Natural killer cell (primary cell): ENCODE data around the gene SCGB1D4. TPM values are rescaled to one million over a fixed set of nuclear protein-coding genes. Genes with fewer than 3 reads are reported as not detected.
"Not testable (repeated sequence)": the region's sequence is repeated elsewhere in the genome, so short reads cannot be mapped to it uniquely, and the experiment has no call there.

Experiments used
- ATAC-seq, 3 donors: fragments of 150-1000 bp in 2 of 3; fragments of 200-7000 bp in 1 of 3; cut with Tn5 transposase; 1 replicate in 1 of 3; 2 replicates in 2 of 3; pipeline ENCODE4 v1.10.0; 2021; ENCODE audit warnings: mild to moderate bottlenecking in 2 of 3, moderate library complexity in 2 of 3
- DNase-seq, 2 donors: peaks; one replicate each; pipeline versions ENCODE4 v3.0.0 to v3.0.0-alpha.2; 2013 to 2021; ENCODE audit warnings: mixed read lengths in 1 of 2
- H3K27ac ChIP-seq: one replicate; pipeline ENCODE4 v1.5.1; 2013; ENCODE audit warnings: mild to moderate bottlenecking, low read length
- H3K27me3 ChIP-seq: one replicate; pipeline ENCODE4 v1.6.1; 2013; ENCODE audit warnings: low read length; ENCODE audit not compliant: control insufficient read depth, insufficient read depth
- H3K36me3 ChIP-seq: one replicate; pipeline ENCODE4 v1.6.1; 2013; ENCODE audit warnings: low read length; ENCODE audit not compliant: control insufficient read depth, insufficient read depth
- H3K4me1 ChIP-seq: one replicate; pipeline ENCODE4 v1.6.1; 2013; ENCODE audit warnings: low read length; ENCODE audit not compliant: control insufficient read depth, insufficient read depth
- H3K4me3 ChIP-seq: one replicate; pipeline ENCODE4 v1.5.1; 2013; ENCODE audit warnings: low read length
- H3K9me3 ChIP-seq: one replicate; pipeline ENCODE4 v1.6.1; 2013; ENCODE audit warnings: low read length; ENCODE audit not compliant: control insufficient read depth, insufficient read depth
- H3K27ac Mint-ChIP-seq, 2 donors: one replicate each; pipeline ENCODE4 v1.8.0; 2022; ENCODE audit warnings: mild to moderate bottlenecking in 2 of 2, mixed read lengths in 2 of 2, moderate library complexity in 1 of 2
- H3K27me3 Mint-ChIP-seq, 2 donors: one replicate each; pipeline ENCODE4 v1.8.0; 2022; ENCODE audit warnings: low read depth in 2 of 2, mixed read lengths in 2 of 2
- H3K36me3 Mint-ChIP-seq: one replicate; pipeline ENCODE4 v1.8.0; 2022; ENCODE audit warnings: mixed read lengths
- H3K4me1 Mint-ChIP-seq, 2 donors: one replicate each; pipeline ENCODE4 v1.8.0; 2022; ENCODE audit warnings: mixed read lengths in 2 of 2
- H3K4me3 Mint-ChIP-seq: one replicate; pipeline ENCODE4 v1.8.0; 2022; ENCODE audit warnings: mild to moderate bottlenecking, moderate library complexity, mixed read lengths
- H3K9me3 Mint-ChIP-seq, 2 donors: one replicate each; pipeline ENCODE4 v1.8.0; 2022; ENCODE audit warnings: mixed read lengths in 2 of 2
- WGBS: methylation state at CpG from one replicate; pipeline ENCODE4 v1.1.7; 2013; ENCODE audit warnings: missing lambda C conversion rate; ENCODE audit not compliant: insufficient coverage; 5-methylcytosine and 5-hydroxymethylcytosine counted together
- intact Hi-C: fragments of 100-400 bp; cut with micrococcal nuclease; formaldehyde crosslinking; loops from one replicate; pipeline ENCODE4 v1.14.2; 2022
- total RNA-seq, 4 donors: library from RNA; stranded (reverse); fragments of 120-200 nt in 1 of 4; gene quantifications; one replicate each; pipeline versions ENCODE4 v1.2.3 to v1.2.4, GENCODE V29; 2013 to 2022
- TF ChIP-seq, protein P1 (sequence below): fragments of 200-600 bp; IDR thresholded peaks from one replicate; pipeline ENCODE4 v1.8.0; 2022; ENCODE audit warnings: antibody characterized with exemption

SCGB1D4 gene
- total RNA-seq, 3 donors from 2014 or later (not counting 1 experiment from before 2014, with no cell fraction given): not detected

GRCh38 chr11:62337303-62338181, 38.7 kb upstream of the SCGB1D4 start, which contains the start of gene ASRGL1:
Gene ASRGL1 (plus strand): TSS chr11:62337448. CDS start chr11:62337978, 530 bp downstream.
- intact Hi-C loops: no loop called here
- WGBS: under 1% methylated on average over 97 of the region's 98 CpGs
- Histone ChIP-seq H3K36me3 (no peaks in the 10 kb centered on the region), H3K27me3 (no peaks in the 10 kb centered on the region), H3K4me3 (peak within 1 kb of the TSS; percentile 58), H3K27ac (no peak within 1 kb of the TSS), H3K9me3 (no peaks in the 10 kb centered on the region), H3K4me1 (peaks cover 12% of the 10 kb centered on the region)
- ATAC-seq (peak; percentile 72 to 82 (median 82)), DNase-seq (peak; percentile 63 to 86)
- peaks cover 21 to 22% of the 10 kb centered on the region in 2 donors for H3K4me1 Mint-ChIP-seq
- H3K9me3 Mint-ChIP-seq: no peaks in the 10 kb centered on the region
- peak within 1 kb of the TSS; percentile 96 for H3K4me3 Mint-ChIP-seq
- peak within 1 kb of the TSS; percentile 53 to 83 for H3K27ac Mint-ChIP-seq
- H3K36me3 Mint-ChIP-seq: no peaks in the 10 kb centered on the region
- H3K27me3 Mint-ChIP-seq: peaks cover 11 to 31% of the 10 kb centered on the region in 2 donors
- TF ChIP-seq, protein P1, sequence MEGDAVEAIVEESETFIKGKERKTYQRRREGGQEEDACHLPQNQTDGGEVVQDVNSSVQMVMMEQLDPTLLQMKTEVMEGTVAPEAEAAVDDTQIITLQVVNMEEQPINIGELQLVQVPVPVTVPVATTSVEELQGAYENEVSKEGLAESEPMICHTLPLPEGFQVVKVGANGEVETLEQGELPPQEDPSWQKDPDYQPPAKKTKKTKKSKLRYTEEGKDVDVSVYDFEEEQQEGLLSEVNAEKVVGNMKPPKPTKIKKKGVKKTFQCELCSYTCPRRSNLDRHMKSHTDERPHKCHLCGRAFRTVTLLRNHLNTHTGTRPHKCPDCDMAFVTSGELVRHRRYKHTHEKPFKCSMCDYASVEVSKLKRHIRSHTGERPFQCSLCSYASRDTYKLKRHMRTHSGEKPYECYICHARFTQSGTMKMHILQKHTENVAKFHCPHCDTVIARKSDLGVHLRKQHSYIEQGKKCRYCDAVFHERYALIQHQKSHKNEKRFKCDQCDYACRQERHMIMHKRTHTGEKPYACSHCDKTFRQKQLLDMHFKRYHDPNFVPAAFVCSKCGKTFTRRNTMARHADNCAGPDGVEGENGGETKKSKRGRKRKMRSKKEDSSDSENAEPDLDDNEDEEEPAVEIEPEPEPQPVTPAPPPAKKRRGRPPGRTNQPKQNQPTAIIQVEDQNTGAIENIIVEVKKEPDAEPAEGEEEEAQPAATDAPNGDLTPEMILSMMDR: no peak

DNA sequence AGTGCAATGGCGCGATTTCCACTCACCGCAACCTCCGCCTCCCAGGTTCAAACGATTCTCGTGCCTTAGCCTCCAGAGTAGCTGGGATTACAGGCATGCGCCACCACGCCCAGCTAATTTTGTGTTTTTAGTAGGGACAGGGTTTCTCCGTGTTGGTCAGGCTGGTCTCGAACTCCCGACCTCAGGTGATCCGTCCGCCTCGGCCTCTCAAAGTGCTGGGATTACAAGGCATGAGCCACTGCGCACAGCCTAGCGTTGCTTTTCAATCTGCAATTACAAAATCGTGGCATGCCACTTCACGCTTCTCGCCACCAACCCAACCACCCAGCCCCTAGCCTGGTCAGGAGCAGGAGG, 38.1 kb upstream of the SCGB1D4 start:
- 65% methylated on average over 19 of the region's 19 CpGs for WGBS
- ATAC-seq: peak in 1 of 3 donors; percentile 3
- H3K36me3 Mint-ChIP-seq, H3K36me3 ChIP-seq, H3K9me3 ChIP-seq, intact Hi-C loops, H3K9me3 Mint-ChIP-seq, DNase-seq, H3K27ac ChIP-seq, H3K27me3 ChIP-seq: not testable (repeated sequence)
- peak overlapping the region; percentile 58 for H3K4me3 ChIP-seq
- Mint-ChIP-seq H3K4me1 (peaks cover 21 to 22% of the 10 kb centered on the region in 2 donors), H3K27me3 (peaks cover 11 to 31% of the 10 kb centered on the region in 2 donors), H3K4me3 (peak overlapping the region; percentile 96), H3K27ac (peak overlapping the region; percentile 53 to 83)
- H3K4me1 ChIP-seq: peaks cover 12% of the 10 kb centered on the region

GRCh38 chr11:62333768-62334167, 34.9 kb upstream of the SCGB1D4 start:
- no peak for DNase-seq
- H3K27me3 Mint-ChIP-seq: peaks cover 17 to 40% of the 10 kb centered on the region in 2 donors
- H3K4me3 Mint-ChIP-seq: no peak overlapping the region
- no peak overlapping the region for H3K27ac ChIP-seq
- no peaks in the 10 kb centered on the region for H3K9me3 ChIP-seq
- H3K27me3 ChIP-seq: no peaks in the 10 kb centered on the region
- TF ChIP-seq, protein P1: no peak
- no peak overlapping the region for H3K4me3 ChIP-seq
- no peaks in the 10 kb centered on the region for H3K9me3 Mint-ChIP-seq
- no peak overlapping the region for H3K27ac Mint-ChIP-seq
- WGBS: 87% methylated on average over 5 of the region's 5 CpGs
- H3K36me3 Mint-ChIP-seq: no peaks in the 10 kb centered on the region
- intact Hi-C loops: no loop called here
- H3K4me1 Mint-ChIP-seq: peaks cover 11 to 13% of the 10 kb centered on the region in 2 donors
- ATAC-seq: no peak
- peaks cover 12% of the 10 kb centered on the region for H3K4me1 ChIP-seq
- no peaks in the 10 kb centered on the region for H3K36me3 ChIP-seq

DNA sequence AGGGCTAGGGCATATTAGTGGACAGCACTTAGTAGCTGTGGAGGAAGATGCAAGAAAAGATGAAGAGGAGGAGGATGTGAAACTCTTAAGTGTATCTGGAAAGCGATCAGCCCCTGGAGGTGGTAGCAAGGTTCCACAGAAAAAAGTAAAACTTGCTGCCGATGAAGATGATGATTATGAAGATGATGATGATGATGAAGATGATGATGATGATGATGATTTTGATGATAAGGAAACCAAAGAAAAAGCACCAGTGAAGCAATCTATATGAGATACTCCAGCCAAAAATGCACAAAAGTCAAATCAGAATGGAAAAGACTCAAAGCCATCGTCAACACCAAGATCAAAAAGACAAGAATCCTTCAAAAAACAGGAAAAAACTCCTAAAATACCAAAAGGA, 32.4 kb upstream of the SCGB1D4 start:
- WGBS: 89% methylated on average over 3 of the region's 3 CpGs

GRCh38 chr11:62327541-62327940, 28.7 kb upstream of the SCGB1D4 start:
- 97% methylated on average over 14 of the region's 14 CpGs for WGBS
- not testable (repeated sequence) for ATAC-seq

More for the DNA sequence above, 32.4 kb upstream of the SCGB1D4 start:
- H3K4me1 ChIP-seq, H3K36me3 ChIP-seq, H3K4me1 Mint-ChIP-seq, H3K4me3 ChIP-seq, H3K4me3 Mint-ChIP-seq, H3K36me3 Mint-ChIP-seq, H3K9me3 Mint-ChIP-seq, ATAC-seq, DNase-seq, intact Hi-C loops, H3K27ac Mint-ChIP-seq, H3K27ac ChIP-seq, H3K9me3 ChIP-seq, H3K27me3 ChIP-seq: not testable (repeated sequence)
- peaks cover 17 to 29% of the 10 kb centered on the region in 2 donors for H3K27me3 Mint-ChIP-seq

DNA sequence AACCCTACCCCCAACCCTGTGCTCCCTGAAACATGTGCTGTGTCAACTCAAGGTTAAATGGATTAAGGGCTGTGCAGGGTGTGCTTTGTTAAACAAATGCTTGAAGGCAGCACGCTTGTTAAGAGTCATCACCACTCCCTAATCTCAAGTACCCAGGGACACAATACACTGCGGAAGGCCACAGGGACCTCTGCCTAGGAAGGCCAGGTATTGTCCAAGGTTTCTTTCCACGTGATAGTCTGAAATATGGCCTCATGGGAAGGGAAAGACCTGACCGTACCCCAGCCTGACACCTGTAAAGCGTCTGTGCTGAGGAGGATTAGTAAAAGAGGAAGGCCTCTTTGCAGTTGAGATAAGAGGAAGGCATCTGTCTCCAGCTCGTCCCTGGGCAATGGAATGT, 27.8 kb upstream of the SCGB1D4 start:
- H3K36me3 Mint-ChIP-seq, DNase-seq, H3K9me3 Mint-ChIP-seq, H3K4me3 ChIP-seq, ATAC-seq, intact Hi-C loops, H3K9me3 ChIP-seq, H3K4me1 Mint-ChIP-seq, H3K36me3 ChIP-seq, H3K27ac ChIP-seq, H3K4me3 Mint-ChIP-seq, H3K27me3 ChIP-seq, H3K4me1 ChIP-seq, H3K27ac Mint-ChIP-seq: not testable (repeated sequence)
- WGBS: 55% methylated on average over 5 of the region's 6 CpGs
- H3K27me3 Mint-ChIP-seq: peaks cover 5 to 17% of the 10 kb centered on the region in 2 donors

More at GRCh38 chr11:62327541-62327940, 28.7 kb upstream of the SCGB1D4 start:
- H3K36me3 Mint-ChIP-seq, H3K27ac Mint-ChIP-seq, H3K4me1 ChIP-seq, H3K4me3 Mint-ChIP-seq, DNase-seq, H3K4me1 Mint-ChIP-seq, H3K27me3 ChIP-seq, intact Hi-C loops, H3K36me3 ChIP-seq, H3K4me3 ChIP-seq, H3K9me3 Mint-ChIP-seq, H3K27ac ChIP-seq, H3K9me3 ChIP-seq: not testable (repeated sequence)
- peaks cover 5 to 17% of the 10 kb centered on the region in 2 donors for H3K27me3 Mint-ChIP-seq
